ENCODE measurements around the gene RELN.

RELN gene

DNA sequence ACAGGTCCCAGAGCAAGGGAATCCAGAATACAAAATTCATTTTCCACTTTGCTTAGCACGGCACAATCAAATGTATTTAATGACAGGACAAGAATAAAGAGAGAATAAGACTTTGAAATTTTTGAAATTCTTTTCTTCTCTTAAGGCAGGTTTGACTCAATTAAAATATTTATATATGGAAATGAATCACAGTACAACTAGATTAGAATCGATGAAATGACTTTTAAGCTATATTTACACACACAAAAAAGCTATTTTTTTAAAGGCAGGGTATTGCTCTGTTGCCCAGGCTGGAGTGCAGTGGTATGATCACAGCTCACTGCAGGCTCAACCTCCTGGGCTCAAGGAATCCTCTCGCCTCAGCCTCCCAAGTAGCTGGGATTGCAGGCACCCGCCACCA, 278.0 kb downstream of the RELN start:
- DNase-seq: no peak

GRCh38 chr7:103710247-103710646, 279.2 kb downstream of the RELN start:
- no peak for DNase-seq

DNA sequence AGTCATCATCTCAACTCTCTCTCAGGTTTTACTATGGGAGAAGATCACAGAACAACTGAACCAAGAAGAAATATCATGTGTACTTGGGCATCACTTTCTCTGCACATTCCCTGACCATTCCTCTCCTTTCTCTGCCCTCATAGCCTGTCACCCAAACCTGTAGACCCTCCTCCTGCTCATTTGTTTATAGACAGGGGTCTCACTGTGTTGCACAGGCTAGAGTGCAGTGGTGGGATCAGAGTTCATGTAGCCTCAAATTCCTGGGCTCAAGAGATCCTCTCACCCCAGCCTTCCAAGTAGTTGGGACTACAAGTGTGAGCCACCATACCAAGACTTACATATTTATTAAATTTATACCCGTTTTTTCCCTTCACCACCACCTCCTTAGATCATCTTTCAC, 282.7 kb downstream of the RELN start:
- DNase-seq: no peak

DNA sequence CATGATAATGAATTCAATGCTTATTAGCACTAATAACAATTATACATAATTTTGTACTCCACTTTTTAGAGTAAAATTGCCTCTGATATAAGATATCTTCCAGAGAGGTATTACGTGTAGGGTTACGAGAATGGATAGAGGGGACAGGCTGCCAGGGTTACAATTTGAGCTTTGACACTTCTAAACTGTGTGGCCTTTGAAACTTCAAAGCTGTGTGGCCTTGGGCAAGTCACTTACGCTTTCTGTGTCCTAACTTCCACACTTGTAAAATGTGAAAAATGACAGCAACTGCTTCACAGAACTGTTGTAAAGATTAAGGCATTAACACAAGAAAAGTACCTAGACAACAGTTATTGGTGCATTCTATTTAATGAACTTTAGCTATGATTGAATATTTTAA, 283.9 kb downstream of the RELN start:
- DNase-seq: no peak

DNA sequence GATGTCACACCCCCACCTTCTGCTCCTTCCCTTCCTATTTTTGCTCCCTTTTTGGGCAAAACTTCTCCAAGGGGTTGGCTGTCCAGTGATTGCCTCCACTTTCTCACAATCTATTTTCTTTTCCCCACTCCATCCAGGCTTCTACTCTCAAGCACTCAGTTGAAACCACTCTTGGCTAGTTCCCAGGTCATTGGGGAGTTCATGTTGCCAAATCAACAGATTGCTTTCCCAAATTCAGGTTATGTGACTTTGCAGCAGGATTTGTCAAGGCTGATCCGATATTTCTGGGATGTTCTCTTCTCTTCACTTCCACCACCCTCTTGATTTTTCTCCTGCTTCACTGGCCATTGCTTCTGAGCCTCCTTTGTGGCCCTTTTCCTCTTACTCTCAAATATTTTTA, 284.8 kb downstream of the RELN start:
- no peak for DNase-seq

GRCh38 chr7:103702982-103703381, 286.5 kb downstream of the RELN start:
- no peak for DNase-seq

DNA sequence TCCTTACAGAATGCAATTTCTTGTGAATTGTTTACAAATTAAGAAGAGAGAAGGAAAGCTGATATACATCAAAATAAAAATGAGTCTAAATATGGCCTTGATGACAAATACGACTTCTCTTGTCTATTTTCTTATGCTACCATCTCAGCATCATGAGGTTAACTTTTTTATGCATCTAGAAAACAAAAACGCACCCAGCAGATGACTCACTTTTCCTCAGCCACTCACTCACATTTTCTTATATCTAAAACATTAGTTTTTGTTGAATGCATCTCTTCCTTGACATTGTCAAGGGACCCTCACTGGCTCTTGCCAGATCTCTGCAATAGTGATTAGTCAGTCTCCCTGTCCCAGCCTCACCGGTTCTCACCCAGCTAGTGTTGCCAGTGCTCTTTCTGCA, 287.0 kb downstream of the RELN start:
- DNase-seq: no peak

GRCh38 chr7:103699032-103699431, 290.4 kb downstream of the RELN start:
- no peak for DNase-seq

DNA sequence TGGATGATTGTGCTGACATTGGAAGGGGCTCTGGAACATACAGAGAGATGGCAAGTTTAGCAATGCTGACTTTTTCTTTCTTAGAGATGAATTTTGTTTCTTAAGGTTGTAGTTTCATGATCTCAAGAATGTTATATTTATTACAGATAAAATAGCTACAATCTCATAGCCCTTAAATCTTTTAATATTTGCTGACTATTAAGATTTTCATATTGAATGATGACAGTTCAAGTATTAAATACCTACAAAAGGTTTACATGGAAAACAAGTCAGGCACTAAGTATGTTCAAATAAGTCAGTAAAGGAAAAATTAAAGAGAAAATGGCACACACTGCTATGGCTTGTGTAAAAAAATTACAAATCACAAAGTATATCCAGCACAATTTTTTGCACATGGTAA, 291.4 kb downstream of the RELN start:
- DNase-seq: no peak

DNA sequence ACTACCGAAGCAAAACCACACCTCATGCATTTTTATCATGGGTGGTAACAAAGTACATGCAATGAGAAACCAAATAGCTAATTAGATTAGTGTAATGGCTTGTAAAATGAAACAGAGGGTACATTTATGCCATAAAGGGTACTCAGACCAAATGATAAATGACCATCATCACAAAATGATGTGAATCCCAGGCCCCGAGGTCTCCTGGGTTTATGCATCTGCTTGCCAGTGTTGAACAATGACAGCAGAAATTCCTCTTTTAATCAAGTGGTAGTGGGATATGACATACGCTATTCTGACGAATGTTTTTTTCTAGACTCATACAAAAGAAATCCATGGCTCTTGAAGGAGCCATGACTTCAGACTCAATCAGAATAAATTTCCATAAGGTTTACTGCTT, 293.9 kb downstream of the RELN start:
- no peak for DNase-seq

DNA sequence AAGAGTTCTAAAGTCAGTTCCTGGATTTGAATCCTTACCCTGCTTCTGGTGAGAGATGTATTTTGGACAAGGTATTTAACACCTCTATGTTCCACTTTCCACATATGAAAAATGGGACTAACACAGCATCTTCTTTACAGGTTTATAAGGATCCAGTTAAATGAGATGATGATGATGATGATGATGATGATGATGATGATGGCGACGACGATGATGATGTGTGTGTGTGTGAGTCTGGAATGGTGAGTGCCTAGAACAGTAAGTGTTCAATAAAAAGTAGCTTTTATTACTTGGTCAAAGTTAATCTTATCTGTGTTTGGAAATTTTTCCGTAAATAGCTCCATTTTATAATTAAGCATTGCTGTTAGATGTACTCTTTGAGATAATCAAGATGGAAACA, 295.2 kb downstream of the RELN start:
- DNase-seq: no peak

- DNase-seq: no peak
Observed at GRCh38 chr7:103691291-103691690, 298.2 kb downstream of the RELN start.

- DNase-seq: no peak
Observed at GRCh38 chr7:103690242-103690974, 299.1 kb downstream of the RELN start.

- DNase-seq: no peak
Observed at GRCh38 chr7:103689255-103689654, 300.2 kb downstream of the RELN start.

- DNase-seq: no peak
Observed at GRCh38 chr7:103687951-103688350, 301.5 kb downstream of the RELN start.

DNA sequence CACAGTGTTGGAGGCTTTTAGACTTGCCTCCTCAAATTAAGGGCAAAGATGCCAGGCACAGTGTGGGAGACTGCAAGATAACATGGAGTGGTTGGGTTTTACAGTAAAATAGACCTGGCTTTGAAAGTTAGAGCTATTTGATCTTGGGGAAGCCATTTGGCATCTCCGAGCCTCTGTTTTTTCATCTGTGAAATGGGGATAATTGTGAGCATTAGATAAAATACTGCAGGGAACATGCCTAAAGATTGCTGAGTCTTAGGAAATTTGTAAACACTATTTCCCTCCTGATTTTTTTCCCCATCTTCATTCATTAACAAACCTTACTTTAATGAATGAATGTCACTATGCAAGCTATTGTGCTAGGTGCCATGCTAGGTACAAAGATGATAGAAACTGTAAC, 302.2 kb downstream of the RELN start:
- DNase-seq: no peak

DNA sequence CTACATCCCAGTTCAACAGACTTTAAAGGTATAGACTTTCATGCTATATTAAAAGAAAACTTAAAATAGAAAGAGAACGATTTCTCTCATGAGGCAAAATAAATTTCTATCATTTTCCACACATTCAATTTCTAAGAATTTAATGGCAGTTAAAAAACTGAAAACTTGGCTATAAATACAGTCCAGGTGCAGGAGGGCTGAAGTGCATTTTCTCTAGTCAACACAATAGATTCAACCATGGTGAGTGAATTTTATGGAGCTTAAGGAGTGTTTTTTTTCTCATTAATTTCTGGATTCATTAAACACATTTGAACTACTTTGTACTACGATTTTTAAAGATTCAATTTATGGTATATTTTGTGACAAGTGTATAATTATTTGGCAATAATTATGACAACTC, 302.7 kb downstream of the RELN start:
- no peak for DNase-seq

DNA sequence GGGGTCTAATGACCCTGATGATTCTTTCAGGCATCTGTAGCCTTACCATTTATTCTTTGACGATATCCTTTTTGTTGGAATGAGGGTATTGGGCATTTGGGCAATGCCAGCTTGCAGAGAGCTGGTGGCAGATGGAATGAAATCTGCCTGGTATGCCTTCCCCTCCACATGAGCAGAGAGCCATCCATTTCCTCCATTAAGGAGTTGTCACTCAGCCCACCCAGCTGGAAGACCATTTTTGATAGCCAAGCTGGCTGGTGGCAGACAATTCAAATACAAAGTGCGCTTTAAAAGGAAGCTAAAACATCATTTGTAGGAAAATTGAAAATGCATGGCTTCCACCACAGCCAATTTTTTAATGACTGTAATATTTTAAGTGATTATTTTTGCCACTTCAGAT, 303.4 kb downstream of the RELN start:
- DNase-seq: no peak

DNA sequence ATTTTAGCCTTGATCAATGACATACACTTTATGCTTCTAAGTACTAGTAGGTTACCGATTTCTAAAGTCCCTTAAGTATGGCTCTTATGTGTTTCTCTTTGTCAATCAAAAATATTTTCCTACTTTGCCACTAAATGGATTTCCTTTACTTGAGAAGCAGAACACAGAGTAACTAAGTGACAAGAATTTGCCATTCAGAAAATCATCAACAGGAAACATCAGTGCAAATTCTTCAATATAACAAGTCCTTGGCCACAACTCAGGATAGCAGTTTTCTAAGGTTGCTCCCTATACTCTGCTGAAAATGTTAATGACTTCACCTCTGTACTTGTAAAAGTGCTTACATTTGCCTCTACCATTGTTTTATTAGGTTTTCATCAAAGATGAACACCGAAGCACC, 303.8 kb downstream of the RELN start:
- no peak for DNase-seq

GRCh38 chr7:103683348-103683747, 306.1 kb downstream of the RELN start:
- no peak for DNase-seq

DNA sequence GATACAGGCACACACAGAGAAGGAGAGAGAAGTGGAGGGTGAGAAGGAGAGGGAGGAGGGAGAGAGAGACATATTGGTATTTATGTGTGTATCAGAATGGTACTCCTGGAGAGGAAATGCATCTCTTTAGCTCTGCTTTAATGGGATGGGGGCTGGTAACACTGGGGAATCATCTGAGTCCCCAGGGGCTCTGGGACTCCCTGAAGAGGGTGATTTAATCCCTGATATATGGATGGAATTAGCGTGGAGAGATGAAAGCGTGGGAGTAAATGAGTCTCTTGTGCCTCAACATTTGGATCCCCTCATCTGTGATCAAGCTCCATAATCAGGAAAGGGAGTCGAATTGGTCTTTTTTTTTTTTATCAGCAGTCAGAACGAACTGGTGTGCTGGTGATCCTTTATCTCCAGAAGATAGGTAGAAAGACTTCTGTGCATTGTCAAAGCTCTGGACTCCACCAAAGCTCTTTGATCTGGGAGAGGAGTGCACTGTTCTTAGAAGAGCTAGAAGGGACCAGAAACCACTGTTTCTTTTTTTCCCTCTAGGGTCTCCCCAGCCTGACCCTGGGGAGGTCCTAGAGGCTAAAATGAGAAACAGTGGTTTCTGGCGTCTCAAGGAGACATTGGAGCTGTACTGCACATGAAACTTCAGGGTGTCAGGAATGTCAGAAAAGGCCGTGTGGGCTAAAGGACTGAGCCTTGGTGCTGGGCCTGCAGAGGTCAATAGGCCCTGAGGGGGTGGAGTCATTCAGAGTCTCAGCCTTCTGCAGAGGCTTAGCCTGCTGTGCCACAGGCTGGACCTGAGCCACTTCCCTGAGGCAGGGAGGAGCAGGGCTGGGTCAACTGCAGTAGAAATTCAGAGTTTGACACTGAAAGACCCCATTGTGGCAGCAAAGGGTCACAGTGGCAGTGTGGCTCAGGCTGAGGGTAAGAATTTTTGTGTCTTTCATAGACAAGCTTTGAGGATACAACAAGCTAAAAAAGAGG, 309.0 kb downstream of the RELN start:
- DNase-seq: no peak

GRCh38 chr7:103679151-103680132, 310.0 kb downstream of the RELN start:
- no peak for DNase-seq
